NCI-H345 treated with DMSO at 0.1 percent for 48 hours (cell line): ENCODE data around the gene KCNAB1.

ENCODE experiments used
- DNase-seq: peaks from one replicate; lab custom pipeline; 2025; ENCODE audit not compliant: unreplicated experiment; lab: John Stamatoyannopoulos, UW

The KCNAB1 gene

GRCh38 chr3:156443079-156443478, 322.7 kb downstream of the KCNAB1 start:
- no peak for DNase-seq

GRCh38 chr3:156445117-156446090, 325.0 kb downstream of the KCNAB1 start:
- DNase-seq: no peak

GRCh38 chr3:156448300-156448699, 327.9 kb downstream of the KCNAB1 start:
- no peak for DNase-seq

- no peak for DNase-seq
Measured at GRCh38 chr3:156449710-156450574, 329.6 kb downstream of the KCNAB1 start.

- no peak for DNase-seq
Measured at GRCh38 chr3:156455839-156456238, 335.5 kb downstream of the KCNAB1 start.

GRCh38 chr3:156456771-156457224, 336.4 kb downstream of the KCNAB1 start:
- DNase-seq: no peak

GRCh38 chr3:156459434-156459833, 339.1 kb downstream of the KCNAB1 start:
- DNase-seq: no peak

- no peak for DNase-seq
Measured at GRCh38 chr3:156460206-156460611, 339.8 kb downstream of the KCNAB1 start.

- DNase-seq: no peak
Measured at GRCh38 chr3:156461889-156462288, 341.5 kb downstream of the KCNAB1 start.

- no peak for DNase-seq
Measured at GRCh38 chr3:156463123-156463522, 342.7 kb downstream of the KCNAB1 start.

- DNase-seq: no peak
Measured at GRCh38 chr3:156465194-156465593, 344.8 kb downstream of the KCNAB1 start.

- DNase-seq: no peak
Measured at GRCh38 chr3:156469456-156469855, 349.1 kb downstream of the KCNAB1 start.

GRCh38 chr3:156471431-156471830, 351.1 kb downstream of the KCNAB1 start:
- no peak for DNase-seq

- DNase-seq: no peak
Measured at GRCh38 chr3:156472150-156472549, 351.8 kb downstream of the KCNAB1 start.

- peak; percentile 29 for DNase-seq
Measured at GRCh38 chr3:156472684-156473083, 352.3 kb downstream of the KCNAB1 start.

- DNase-seq: no peak
Measured at GRCh38 chr3:156473341-156473740, 353.0 kb downstream of the KCNAB1 start.

- DNase-seq: no peak
Measured at GRCh38 chr3:156474560-156475389, 354.4 kb downstream of the KCNAB1 start.

- DNase-seq: no peak
Measured at GRCh38 chr3:156477323-156477722, 356.9 kb downstream of the KCNAB1 start.

GRCh38 chr3:156478891-156479290, 358.5 kb downstream of the KCNAB1 start:
- no peak for DNase-seq

GRCh38 chr3:156479604-156480003, 359.2 kb downstream of the KCNAB1 start:
- no peak for DNase-seq

GRCh38 chr3:156480949-156481348, 360.6 kb downstream of the KCNAB1 start:
- DNase-seq: no peak
